HG03354 (cell line): ENCODE data around the gene LSM12.
"Not testable (repeated sequence)": the region's sequence is repeated elsewhere in the genome, so short reads cannot be mapped to it uniquely, and the experiment has no call there.

Experiments
- ATAC-seq: cut with Tn5 transposase; IDR thresholded peaks from one replicate; pipeline ENCODE4 v1.9.1; 2021; ENCODE audit warnings: mild to moderate bottlenecking; ENCODE audit not compliant: unreplicated experiment, poor library complexity, severe bottlenecking

The LSM12 gene

DNA sequence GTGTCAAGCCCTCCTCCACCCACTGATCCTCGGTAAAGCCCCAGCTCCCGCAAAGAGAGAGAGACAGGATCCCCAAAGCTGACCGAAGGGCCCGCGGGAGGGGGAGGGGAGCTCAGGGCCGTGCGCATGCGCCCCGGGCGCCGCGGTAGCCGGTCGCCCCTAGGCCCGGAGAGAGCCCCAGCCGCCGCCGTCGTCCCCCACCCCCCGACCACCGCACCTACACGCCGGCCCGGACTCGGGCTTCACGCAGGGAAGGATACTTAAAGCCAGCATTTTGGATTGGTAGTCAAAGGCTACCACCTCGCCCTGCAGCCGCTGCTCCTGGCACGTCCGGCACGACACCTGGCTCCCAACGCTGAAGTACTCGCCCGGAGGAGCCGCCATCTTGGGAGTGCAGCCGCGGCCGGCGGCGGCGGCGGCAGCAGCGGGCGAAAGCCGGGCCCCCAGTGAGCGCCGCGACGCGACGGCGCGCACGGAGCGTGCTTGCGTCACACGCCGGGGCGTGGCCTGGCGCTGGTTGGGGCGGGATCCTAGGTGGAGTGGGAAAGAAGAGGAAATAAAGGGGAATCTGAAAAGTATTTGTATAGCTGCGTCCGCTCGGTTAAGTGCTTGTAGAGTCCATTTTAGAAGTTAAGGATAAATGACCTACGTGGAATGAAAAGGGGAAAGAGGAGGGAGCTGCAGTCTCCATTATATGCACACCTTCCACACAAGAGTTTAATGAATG lies at the start of gene LSM12:
Gene LSM12, minus strand, starts transcription at position 468 of the 727 bp plus-strand sequence. Its CDS starts 84 bp downstream, at position 384.
- peak; percentile 70 for ATAC-seq

GRCh38 chr17:44115585-44116415 lies 49.3 kb upstream of the LSM12 start:
- no peak for ATAC-seq

DNA sequence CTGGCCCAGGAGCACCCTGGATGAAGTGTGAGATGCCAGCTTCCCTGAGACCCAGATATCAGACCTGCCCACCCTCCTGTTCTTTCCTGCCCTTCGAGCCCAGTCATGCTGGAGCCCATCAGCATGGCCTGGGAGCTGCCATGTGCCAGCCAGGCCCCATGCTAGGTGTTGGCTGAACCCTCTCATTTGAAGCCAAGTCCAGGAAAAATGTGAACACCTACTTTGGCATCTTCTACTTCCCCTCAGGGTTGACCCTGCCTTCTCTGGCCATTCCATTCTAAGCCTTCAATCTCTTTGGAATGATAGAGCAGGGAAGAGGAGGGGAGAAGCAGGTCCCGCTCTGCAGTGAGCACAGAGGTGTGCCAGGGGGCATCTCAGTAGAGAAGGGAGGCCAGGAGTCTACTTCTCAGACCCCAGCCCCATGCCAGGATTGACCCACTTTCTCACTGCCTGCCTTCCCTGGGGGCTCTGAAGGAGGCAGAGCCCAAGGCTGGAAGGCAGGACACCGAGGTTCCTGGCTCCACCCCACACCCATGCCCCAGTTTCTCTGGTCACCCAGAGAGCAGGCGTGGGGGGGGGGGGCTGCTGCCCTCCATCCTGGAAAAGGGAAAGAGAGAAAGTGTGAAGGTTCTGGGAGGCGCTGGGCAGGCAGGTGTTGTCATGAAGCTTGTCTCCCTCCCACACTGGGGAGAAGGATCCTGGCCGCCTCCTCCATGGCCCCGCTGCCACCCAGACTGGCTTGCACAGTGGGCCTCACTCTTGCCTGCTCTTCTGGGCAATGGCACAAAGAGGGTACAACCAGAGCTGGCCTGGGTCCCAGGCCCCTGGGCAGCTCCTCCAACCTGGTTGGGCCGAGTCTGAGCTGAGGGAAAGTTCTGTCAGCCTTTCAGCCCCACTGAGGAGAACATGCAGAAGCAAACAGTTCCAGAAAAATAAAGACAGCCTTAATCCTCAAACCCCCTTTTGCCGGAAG lies 47.7 kb upstream of the LSM12 start:
- no peak for ATAC-seq

DNA sequence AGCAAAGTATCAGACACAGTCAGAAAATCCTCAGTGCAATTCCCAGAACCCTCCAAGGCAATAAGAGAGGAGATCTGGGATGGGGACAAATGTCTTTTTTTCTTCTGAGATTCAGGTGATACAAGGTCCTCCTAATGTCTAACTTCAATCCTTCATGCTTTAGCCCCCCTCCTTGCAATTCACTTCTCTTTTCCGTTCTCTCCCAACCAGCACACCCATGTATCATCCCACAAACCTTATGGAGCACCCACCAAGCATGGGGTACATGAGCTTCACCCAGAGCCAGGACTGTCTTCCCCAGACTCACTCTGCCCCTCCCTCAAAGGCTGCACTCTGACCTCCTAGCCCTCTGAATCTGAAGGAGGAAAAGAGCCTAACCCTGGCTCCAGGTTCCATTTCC lies 46.9 kb upstream of the LSM12 start:
- ATAC-seq: no peak

- ATAC-seq: no peak
These were observed 46.1 kb upstream of the LSM12 start for GRCh38 chr17:44112284-44113280.

DNA sequence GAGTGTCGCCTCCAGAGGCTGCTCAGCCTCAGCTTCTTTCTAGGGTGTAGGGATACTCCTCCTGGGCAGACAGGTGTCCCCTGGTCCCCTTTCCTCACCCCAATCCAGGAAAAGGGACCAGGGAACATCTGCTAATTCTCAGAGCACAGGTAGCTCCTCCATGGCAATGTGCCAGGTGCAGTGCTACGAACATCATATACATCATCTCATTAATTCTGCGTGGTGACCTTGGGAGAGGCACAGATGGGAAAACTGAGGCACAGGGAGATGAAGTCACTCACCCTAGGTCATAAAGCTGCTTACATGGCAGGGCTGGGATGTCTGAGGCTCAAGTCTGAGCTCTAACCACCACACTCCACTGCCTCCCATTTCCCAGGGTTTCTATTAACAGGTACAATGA lies 45.3 kb upstream of the LSM12 start:
- no peak for ATAC-seq

- peak; percentile 56 for ATAC-seq
These were observed 44.6 kb upstream of the LSM12 start for GRCh38 chr17:44110823-44111633.

DNA sequence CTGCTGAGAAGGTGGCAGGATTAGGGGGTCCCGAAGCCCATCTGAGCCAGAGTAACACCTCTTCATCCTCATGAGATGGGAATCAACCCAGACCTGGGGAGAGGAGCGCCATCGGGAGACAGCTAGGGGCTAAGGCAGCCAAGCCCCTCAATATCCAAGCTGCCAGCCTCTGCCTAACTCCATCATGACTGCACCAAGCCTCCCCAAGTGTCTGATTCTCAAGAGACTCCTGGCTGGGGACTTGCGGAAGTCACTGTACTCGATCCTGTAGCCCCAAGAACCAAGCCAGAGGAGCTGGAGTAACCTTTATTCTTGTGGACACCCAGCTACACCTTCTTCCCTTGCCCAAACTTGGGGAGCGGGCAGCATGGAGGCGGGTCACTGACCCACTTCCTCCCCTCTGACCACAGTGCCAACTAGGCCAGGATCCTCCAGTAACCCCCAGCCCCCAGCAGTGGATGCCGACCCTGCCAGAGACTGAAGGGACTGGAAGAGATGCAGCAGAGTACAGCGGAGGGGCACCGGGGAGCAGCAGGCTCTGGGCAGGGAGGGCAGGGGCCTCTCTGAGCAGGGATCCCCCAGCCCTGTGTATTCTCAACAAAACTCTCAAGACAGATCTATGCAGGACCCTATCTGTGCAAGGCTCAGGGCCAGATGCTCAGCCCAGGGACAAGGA lies 43.7 kb upstream of the LSM12 start:
- ATAC-seq: no peak

DNA sequence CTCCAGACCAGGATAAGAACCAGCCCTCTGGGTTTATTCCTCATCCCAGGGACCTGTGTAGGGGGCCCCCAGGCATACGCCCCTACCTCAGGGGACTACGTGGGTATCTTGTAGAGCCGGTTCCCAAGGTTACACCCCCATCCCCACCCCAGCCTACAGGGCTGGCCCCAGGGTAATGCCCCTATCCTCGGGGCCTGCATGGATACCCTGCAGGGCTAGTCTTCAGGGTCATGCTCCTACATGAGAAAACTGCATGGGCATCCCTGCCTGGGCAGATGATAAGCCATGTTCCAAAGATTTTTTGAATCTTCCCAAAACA lies 42.8 kb upstream of the LSM12 start:
- ATAC-seq: no peak

- no peak for ATAC-seq
These were observed 42.2 kb upstream of the LSM12 start for GRCh38 chr17:44108440-44109311.

- no peak for ATAC-seq
These were observed 40.3 kb upstream of the LSM12 start for GRCh38 chr17:44106801-44107200.

DNA sequence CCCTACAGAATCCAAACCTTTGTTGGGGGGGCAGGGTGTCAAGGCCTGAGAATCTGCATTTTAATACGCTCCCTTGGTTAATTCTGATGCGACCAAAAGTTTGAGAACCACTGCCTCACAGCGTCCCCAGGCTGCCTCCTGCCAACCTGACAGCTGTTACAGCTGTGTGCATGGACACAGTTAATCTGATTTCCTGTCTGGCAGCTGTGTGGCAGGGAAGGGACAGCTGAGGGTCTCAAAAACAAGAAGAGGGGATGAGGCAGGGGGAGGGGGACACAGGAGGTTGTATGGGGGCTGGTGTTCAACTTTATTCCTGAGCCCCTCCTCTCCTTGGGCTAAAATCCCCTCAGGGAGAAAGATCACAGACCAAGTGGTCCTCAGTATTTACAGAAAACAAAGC lies 39.5 kb upstream of the LSM12 start:
- no peak for ATAC-seq

DNA sequence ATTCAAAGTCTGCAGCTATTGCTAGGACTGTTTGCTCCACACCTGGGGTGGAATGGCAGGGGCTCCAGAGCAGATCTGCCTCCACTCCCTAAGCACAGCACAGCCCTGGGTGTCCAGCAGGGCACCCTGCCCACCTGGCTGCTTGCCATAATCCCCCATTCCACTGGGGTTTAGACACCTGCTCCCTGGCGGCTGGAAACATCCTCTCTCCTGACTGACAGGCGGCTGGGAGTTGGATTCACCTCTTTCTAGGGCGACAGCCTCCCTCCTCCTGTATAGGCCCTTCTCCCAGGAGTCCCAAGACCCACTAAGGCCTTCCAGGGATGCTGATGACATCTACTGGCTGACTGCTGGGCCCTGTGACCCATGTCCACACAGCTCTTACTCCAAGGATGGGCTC lies 39.0 kb upstream of the LSM12 start:
- ATAC-seq: no peak

DNA sequence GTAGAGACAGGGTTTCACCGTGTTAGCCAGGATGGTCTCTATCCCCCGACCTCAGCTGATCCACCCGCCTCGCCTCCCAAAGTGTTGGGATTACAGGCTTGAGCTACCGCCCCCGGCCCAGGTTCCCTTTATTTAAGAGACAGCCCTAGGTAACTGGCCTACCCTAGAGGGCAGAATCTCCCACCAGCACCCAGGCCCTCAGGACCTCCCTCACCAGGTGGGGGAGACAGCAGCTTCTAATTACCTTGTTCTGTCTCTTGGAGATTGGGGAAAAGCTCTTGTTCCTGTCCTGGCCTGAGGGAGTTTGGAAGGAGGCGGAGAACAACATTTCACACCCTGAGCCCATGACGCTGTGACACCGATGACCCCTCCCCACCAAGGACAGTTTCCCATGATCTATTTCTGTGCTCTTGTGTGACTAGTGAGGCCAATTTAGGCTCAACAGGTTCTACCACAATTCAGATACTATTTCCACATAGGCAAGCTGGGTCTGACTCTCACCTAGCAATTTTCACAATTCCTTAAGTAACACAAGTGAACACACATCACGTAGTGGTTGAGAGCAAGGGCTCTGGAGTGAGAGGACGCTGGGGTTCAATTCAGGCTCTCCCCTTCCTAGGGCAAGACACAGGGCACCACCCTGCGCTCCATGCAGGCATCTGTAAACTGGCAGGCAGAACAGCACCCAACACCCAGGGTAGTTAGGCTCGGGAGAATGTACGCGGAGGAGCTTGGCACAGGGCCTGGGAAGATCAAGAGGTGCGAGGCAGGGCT lies 36.6 kb upstream of the LSM12 start:
- no peak for ATAC-seq

DNA sequence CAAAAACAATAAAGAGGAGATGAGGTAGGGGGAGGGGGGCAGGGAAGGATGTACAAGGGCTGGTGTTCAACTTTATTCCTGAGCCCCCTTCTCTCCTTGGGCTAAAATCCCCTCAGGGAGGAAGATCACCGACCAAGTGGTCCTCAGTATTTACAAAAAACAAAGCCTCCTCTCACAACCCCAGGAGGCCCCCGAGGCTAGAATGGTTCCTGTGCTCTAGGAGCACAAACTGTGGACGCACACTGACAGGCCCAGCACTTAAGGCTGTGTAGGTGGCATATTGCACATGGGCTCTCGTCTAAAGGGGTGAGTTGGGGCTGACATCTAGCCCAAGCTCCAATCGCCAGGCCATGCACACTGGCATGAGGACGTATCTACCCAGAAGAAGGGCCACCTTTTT lies 35.4 kb upstream of the LSM12 start:
- ATAC-seq: not testable (repeated sequence)
